Inflammatory macrophage treated with lipopolysaccharide for 4 hours (primary cell): ENCODE data around the gene SLC25A12.
A peak's percentile ranks its signal among the peaks of the same experiment; 100 is the strongest.
"Not testable (repeated sequence)": the region's sequence is repeated elsewhere in the genome, so short reads cannot be mapped to it uniquely, and the experiment has no call there.

ENCODE experiments used
- DNase-seq: peaks from one replicate; pipeline ENCODE4 v3.0.0-alpha.2; 2020

The SLC25A12 gene

GRCh38 chr2:171822525-171823322 lies 71.3 kb downstream of the SLC25A12 start:
- DNase-seq = peak; percentile 39

DNA sequence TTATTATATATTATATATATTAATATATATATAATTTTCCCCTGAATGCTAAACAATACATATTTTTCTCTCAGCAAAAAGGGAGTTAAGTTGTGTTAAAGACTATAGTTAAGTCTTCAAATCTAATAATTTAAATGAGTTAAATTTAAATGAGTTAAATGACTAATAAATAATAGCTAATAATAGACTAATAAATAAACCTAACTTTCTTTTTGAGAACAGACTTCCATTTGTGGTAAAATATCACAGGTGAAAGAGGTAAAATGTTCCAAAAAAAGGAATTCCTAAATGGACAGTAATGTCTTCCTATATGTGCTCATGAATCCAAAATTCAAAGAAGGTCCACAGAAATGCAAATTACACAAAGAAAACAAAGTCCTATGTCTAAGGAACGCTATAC lies 74.6 kb downstream of the SLC25A12 start:
- DNase-seq = no peak

DNA sequence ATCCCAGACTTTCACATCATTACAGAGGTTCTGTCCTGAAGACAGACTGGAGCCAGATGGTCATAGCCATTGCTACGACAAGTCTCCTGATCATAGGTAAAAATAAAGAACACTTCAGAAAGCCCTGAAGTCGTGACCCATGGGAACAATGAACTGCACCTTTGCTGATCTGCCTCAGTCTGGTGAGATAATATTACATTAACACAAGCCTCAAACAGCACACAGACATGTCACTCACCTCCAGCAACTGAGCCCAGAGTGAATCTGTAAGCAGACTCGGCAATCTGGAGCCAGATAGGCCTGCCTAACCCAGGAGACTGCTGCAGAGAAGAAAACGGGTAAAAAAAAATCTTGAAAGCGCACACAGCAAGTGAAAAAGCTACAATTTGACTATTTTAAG lies 79.2 kb downstream of the SLC25A12 start:
- DNase-seq = no peak

DNA sequence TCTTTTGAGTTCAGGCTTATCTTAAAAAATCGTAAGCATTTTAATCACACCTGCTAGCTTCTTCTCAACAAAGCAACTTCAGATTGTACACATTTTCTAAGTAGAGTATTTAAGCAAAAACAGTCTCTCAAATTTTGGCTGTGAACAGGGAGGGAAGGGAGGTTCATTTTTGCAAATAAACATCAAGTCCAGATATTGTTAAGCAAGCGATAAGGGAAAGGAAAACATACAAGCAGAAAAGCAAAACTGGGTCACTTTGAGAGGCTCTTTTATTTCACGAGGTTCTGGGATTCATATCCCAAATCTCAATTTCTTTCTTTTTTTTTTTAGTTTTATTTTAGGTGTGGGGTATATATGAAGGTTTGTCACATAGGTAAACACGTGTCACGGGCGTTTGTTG lies 79.9 kb downstream of the SLC25A12 start:
- DNase-seq = no peak

DNA sequence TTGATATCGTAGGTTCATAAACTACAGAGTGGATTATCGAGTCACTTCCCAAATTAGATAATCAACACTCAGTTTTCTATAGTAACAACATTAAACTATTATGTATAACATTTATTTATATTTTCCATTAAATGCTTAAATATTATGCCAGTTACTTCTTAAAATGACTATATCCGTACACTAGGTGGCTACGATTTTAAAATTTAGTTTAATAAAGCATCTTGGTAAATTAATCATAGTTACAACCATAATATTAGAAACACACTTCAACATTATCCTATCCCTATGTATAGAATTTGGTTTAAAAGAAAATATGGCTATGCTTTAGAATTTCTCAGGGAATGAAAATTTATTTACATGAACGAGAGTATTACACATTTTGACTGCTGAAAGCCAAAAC lies 80.3 kb downstream of the SLC25A12 start:
- DNase-seq = no peak

DNA sequence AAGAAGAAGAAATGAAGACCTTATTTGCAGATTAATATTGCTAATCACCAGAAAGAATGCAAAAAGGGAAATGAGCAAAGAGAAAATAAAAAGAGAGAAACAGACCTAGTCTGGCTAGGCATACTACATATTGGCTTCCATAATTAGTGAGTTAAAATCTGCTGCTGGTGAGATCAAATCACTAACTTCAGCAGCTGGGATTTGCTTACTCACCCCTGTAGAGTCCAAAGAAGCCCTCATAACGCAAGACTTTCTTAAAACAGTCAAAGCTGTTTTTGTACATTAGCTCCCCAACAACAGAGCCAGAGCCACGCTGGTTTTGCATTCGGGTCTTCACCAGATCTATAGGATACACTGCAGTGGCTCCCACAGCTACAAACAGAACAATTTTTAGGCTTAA lies 80.9 kb downstream of the SLC25A12 start:
- no peak for DNase-seq

DNA sequence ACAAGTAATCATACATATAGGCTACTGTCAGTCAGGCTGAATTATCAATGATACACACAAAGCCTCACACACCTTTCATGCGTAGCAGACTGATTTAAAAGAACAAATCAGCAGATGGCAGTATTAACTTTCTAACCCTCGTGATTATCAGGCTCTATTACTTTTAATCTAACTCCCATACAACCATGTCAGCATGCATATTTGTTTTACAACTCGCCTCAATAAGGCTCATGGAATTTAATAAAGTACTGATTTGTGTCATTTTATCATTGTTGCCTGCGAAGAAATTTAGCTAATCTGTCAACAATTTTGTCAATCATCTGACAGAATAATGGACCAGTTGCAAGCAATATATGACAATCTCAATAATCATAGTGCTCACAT lies 82.8 kb downstream of the SLC25A12 start:
- peak; percentile 15 for DNase-seq

- DNase-seq = no peak
Observed at GRCh38 chr2:171810422-171811244, 83.4 kb downstream of the SLC25A12 start.

DNA sequence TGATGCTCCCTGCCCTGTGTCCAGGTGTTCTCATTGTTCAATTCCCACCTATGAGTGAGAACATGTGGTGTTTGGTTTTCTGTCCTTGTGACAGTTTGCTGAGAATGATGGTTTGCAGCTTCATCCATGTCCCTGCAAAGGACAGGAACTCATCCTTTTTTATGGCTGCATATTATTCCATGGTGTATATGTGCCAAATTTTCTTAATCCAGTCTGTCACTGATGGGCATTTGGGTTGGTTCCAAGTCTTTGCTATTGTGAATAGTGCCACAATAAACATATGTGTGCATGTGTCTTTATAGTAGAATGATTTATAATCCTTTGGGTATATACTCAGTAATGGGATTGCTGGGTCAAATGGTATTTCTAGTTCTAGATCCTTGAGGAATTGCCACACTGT lies 85.2 kb downstream of the SLC25A12 start:
- DNase-seq = not testable (repeated sequence)

GRCh38 chr2:171807831-171808393 lies 86.1 kb downstream of the SLC25A12 start:
- DNase-seq = no peak

- no peak for DNase-seq
Observed at GRCh38 chr2:171807119-171807518, 86.9 kb downstream of the SLC25A12 start.

DNA sequence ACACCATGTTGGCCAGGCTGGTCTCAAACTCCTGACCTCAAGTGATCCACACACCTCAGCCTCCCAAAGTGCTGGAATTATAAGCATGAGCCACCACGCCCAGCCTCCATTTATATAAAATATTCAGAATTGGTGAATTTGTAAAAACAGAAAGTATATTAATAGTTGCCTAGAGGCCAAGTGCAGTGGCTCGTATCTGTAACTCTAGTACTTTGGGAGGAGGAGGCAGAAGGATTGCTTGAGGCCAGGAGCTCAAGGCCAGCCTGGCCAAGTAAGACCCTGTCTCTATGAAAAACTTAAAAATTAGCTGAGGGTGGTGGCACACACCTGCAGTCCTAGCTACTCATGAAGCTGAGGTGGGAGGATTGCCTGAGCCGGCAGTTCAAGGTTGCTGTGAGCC lies 89.6 kb downstream of the SLC25A12 start:
- DNase-seq = no peak

DNA sequence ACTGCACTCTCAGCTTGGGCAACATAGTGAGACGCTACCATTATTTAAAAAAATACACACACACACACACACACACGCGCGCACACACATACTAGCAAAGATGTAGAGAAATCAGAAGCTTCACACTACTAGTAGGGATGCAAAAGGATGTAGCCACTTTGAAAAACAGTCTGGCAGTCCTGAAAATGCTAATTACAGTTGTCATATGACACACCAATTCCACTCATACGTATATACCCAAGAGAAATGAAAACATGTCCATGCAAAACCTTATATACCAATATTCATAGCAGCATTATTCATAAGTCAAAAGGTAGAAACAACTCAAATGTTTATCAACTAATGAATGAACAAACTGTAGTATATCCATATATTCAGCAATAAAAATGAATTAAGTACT lies 90.3 kb downstream of the SLC25A12 start:
- DNase-seq = no peak

- no peak for DNase-seq
Observed at GRCh38 chr2:171800639-171801038, 93.4 kb downstream of the SLC25A12 start.

DNA sequence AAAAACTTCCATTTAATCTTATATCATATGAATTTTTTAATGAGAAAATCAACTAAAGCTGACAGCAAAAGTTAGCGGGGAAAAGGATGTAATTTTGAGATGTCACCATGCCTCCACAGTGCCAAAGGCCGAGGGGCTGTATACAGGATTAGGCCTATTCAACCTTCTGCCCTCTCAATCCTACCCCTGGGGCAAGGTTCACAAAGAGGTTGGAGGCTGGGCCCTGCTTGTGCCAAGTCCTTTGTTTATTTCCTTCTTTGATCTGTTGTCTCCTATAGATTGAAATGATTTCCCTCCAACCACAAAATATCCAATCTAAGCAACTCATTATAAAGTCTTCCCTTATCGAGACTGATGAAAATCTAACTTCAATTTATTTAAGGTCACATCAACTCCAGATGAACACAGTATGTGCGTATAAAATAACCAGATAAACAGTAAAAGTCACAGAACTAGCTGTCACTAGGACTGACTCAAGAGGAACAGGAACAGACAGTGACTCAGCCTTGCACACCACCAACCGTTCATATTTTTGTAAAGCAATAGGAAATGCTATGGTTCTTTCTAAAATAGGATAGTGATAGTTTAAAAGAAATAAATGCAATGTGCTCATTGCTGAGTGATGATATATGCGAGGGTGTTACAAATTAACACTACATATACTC lies 95.8 kb downstream of the SLC25A12 start:
- DNase-seq = peak; percentile 76

- no peak for DNase-seq
Observed at GRCh38 chr2:171794918-171795317, 99.1 kb downstream of the SLC25A12 start.

DNA sequence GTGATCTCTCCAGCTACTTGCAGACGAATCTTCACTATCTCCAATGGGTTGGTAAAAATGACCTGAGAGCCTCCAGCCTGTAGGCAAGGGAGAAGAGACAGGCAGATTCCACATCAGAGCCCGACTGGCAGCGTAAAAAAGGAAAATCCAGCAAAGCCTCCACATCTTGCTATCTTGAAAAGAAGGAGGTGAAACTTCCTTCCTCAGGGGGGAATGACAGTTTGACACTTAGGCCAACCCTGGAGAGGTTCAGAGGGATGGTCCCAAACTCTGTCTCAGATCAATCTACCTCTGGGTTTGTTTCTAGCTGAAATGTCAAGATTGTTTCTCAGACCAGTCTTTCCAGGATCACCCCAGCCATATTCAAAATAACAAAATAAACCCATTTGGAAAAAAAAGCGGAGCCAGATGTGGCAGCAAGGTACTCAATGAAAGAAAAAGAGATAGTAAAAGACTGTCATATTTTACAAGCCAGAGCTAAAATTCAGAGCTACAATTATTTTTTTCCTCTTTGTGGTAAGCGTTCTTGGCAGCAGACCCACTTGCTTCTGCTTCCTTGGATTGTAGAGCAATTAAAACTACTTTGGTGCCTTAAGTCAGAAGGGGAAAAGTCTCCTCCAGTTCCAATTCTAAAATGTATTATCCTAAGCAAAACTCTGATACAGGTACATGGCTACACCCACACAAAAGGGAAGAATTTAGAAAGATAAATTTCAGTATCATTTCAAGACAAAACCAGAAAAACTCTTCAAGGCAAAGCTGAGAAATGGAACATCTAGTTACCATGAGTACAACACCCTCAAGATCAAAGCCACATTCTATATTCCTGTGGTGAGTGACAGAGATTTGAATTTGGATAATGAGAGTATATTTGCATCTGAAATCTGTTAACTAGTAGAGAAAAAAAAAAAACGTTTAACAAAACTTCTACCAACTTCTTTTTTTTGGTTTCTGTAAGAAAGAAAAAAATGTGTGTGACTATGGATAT lies 100.1 kb downstream of the SLC25A12 start:
- DNase-seq = no peak

DNA sequence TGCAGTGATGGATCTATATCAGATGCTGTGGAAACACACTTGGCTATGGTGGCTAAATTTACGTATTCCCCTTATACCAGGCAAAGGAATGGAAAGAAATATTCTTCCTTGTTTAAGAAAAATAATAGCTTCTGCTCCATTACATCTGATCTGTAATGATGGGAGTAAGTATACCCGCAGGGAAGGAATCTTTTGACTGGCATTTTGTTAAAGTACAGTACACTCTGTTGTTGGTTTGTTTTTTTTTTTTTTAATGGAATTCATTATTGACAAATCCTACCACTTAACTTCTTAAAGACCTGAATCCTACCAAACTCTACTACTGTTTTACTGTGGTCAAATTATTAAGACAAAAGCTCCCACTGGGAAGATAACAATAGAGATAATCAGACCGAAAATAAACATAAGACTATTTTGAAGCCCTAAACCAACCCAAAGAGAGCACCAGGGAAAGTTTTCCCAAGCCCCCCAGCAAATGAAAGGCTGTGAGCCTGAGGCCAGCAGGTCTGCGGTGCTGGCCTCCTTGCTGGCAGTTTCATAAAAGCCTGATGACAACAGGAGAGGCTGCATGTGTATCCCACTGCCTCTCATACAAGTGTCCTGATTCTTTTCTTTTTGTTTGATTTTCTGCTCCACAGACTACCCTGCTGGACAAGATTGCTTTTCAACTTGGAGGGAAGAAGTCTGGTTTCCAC lies 101.0 kb downstream of the SLC25A12 start:
- DNase-seq = no peak

GRCh38 chr2:171792157-171792556 lies 101.9 kb downstream of the SLC25A12 start:
- no peak for DNase-seq

- DNase-seq = no peak
Observed at GRCh38 chr2:171791361-171791760, 102.7 kb downstream of the SLC25A12 start.

DNA sequence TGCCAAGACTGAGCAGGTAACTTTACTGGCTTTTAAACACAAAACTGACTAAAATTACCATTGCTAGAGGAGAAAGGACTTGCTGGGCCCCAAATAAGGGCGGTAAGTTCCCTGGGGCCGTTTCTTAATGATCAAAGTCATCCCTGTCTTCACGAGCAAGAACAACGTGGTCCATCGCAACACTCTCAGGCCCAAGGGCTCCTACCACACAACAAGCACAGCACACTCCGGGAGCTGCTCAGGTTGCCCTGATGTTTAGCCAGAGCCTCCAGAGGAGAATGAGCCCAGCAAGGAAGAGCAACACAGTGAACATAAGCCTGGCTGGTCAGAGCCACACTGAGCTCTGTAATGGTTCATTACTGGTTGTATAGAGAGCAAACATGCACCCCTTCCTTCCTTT lies 104.1 kb downstream of the SLC25A12 start:
- no peak for DNase-seq
